ENCODE data around the gene PSENEN.
A peak's percentile ranks its signal among the peaks of the same experiment; 100 is the strongest.

Gene PSENEN

GRCh38 chr19:35775298-35776101 is 30.0 kb downstream of the PSENEN start, which contains the start of gene ARHGAP33:
ARHGAP33 (plus strand) TSS chr19:35775564; CDS start chr19:35775659, 95 bp downstream.
- peak; percentile 96 for DNase-seq

GRCh38 chr19:35776102-35776788 is 30.8 kb downstream of the PSENEN start:
- DNase-seq = no peak

GRCh38 chr19:35777086-35777841 is 31.8 kb downstream of the PSENEN start:
- DNase-seq = no peak

GRCh38 chr19:35777961-35778360 is 32.5 kb downstream of the PSENEN start:
- DNase-seq = no peak

- no peak for DNase-seq
These were observed 33.6 kb downstream of the PSENEN start for GRCh38 chr19:35779033-35779432.

GRCh38 chr19:35780058-35780457 is 34.6 kb downstream of the PSENEN start:
- DNase-seq = no peak

GRCh38 chr19:35780717-35781116 is 35.3 kb downstream of the PSENEN start:
- no peak for DNase-seq

- DNase-seq = no peak
These were observed 36.2 kb downstream of the PSENEN start for GRCh38 chr19:35781650-35782049.

- DNase-seq = no peak
These were observed 37.1 kb downstream of the PSENEN start for GRCh38 chr19:35782589-35782988.

- no peak for DNase-seq
These were observed 38.3 kb downstream of the PSENEN start for GRCh38 chr19:35783469-35784434.

GRCh38 chr19:35784503-35785338 is 39.3 kb downstream of the PSENEN start:
- DNase-seq = no peak

GRCh38 chr19:35785339-35785627 is 39.8 kb downstream of the PSENEN start:
- no peak for DNase-seq

GRCh38 chr19:35786299-35787160 is 41.1 kb downstream of the PSENEN start:
- DNase-seq = no peak

- DNase-seq = no peak
These were observed 41.9 kb downstream of the PSENEN start for GRCh38 chr19:35787227-35787799.

- no peak for DNase-seq
These were observed 42.9 kb downstream of the PSENEN start for GRCh38 chr19:35788205-35788960.

- no peak for DNase-seq
These were observed 43.9 kb downstream of the PSENEN start for GRCh38 chr19:35789195-35789977.

- DNase-seq = no peak
These were observed 44.8 kb downstream of the PSENEN start for GRCh38 chr19:35789978-35790944.
